DOHH2 (cell line): ENCODE data around the gene ZNF501.

Experiments used
- CTCF ChIP-seq: fragments of 200-600 bp; sonication (generic); IDR thresholded peaks from one replicate; pipeline ENCODE4 v1.5.1; 2014; ENCODE audit warnings: antibody characterized with exemption, mild to moderate bottlenecking, low read depth, low read length; ENCODE audit not compliant: poor library complexity, severe bottlenecking
- EZH2phosphoT487 ChIP-seq: fragments of 200-600 bp; sonication (generic); IDR thresholded peaks from 2 replicates; pipeline ENCODE4 v1.6.1; 2017; ENCODE audit warnings: borderline replicate concordance, mild to moderate bottlenecking, antibody characterized with exemption, low read length, moderate library complexity, mixed read lengths

- TF ChIP-seq CTCF (no peak), EZH2phosphoT487 (no peak)
Measured at GRCh38 chr3:44721231-44722102, 8.0 kb upstream of the ZNF501 start.
